Measurements from ENCODE around the gene MACROH2A1. TPM values are rescaled to one million over a fixed set of nuclear protein-coding genes. Genes with fewer than 3 reads are reported as not detected.

Gene MACROH2A1
- total RNA-seq, 4 donors from 2014 or later: 104 to 167 (median 136) TPM

- intact Hi-C loops (cut with DNase I; ENCODE audit: low total_unique reads) (no loop called here), in situ Hi-C loops (cut with MboI; ENCODE audit: low sequenced_read_pairs in 4 of 4) (no loop called here)
- Histone ChIP-seq H3K4me1 (no peaks in the 10 kb centered on the region), H3K4me3 (no peak overlapping the region), H3K36me3 (no peaks in the 10 kb centered on the region), H3K27me3 (no peaks in the 10 kb centered on the region), H3K9me3 (no peaks in the 10 kb centered on the region), H3K27ac (no peak overlapping the region)
- TF ChIP-seq CTCF (IDR thresholded peaks at IDR 0.05 in 4 of 5, conservative IDR thresholded peaks at IDR 0.05 in 1 of 5): no peak
- TF ChIP-seq POLR2A (IDR thresholded peaks at IDR 0.05): no peak
- no peak for DNase-seq
- no peak for ATAC-seq
These were observed 101.9 kb downstream of the MACROH2A1 start for GRCh38 chr5:135296900-135297816.

- Histone ChIP-seq H3K4me3 (no peak overlapping the region), H3K27ac (no peak overlapping the region), H3K4me1 (no peaks in the 10 kb centered on the region), H3K36me3 (no peaks in the 10 kb centered on the region), H3K9me3 (no peaks in the 10 kb centered on the region), H3K27me3 (no peaks in the 10 kb centered on the region)
- in situ Hi-C loops (cut with MboI; ENCODE audit: low sequenced_read_pairs in 4 of 4): no loop called here
- DNase-seq: no peak
- TF ChIP-seq CTCF (IDR thresholded peaks at IDR 0.05 in 4 of 5, conservative IDR thresholded peaks at IDR 0.05 in 1 of 5): no peak
- TF ChIP-seq POLR2A (IDR thresholded peaks at IDR 0.05): no peak
- ATAC-seq: no peak
- intact Hi-C loops (cut with DNase I; ENCODE audit: low total_unique reads): no loop called here
These were observed 103.2 kb downstream of the MACROH2A1 start for GRCh38 chr5:135295852-135296251.

GRCh38 chr5:135294793-135295192 lies 104.2 kb downstream of the MACROH2A1 start:
- no peak for DNase-seq
- intact Hi-C loops (cut with DNase I; ENCODE audit: low total_unique reads): no loop called here
- in situ Hi-C loops (cut with MboI; ENCODE audit: low sequenced_read_pairs in 4 of 4): no loop called here

GRCh38 chr5:135289651-135290050 lies 109.4 kb downstream of the MACROH2A1 start:
- Histone ChIP-seq H3K27me3 (no peaks in the 10 kb centered on the region), H3K36me3 (no peaks in the 10 kb centered on the region), H3K9me3 (no peaks in the 10 kb centered on the region), H3K4me1 (no peaks in the 10 kb centered on the region), H3K27ac (no peak overlapping the region), H3K4me3 (no peak overlapping the region)
- in situ Hi-C loops (cut with MboI; ENCODE audit: low sequenced_read_pairs in 4 of 4) (no loop called here), intact Hi-C loops (cut with DNase I; ENCODE audit: low total_unique reads) (no loop called here)
- TF ChIP-seq POLR2A (IDR thresholded peaks at IDR 0.05) (no peak), CTCF (IDR thresholded peaks at IDR 0.05 in 4 of 5, conservative IDR thresholded peaks at IDR 0.05 in 1 of 5) (no peak)
- no peak for ATAC-seq
- DNase-seq: no peak

More at GRCh38 chr5:135294793-135295192, 104.2 kb downstream of the MACROH2A1 start:
- Histone ChIP-seq H3K9me3 (no peaks in the 10 kb centered on the region), H3K4me1 (no peaks in the 10 kb centered on the region), H3K4me3 (no peak overlapping the region), H3K27me3 (no peaks in the 10 kb centered on the region), H3K27ac (no peak overlapping the region), H3K36me3 (no peaks in the 10 kb centered on the region)
- no peak for ATAC-seq
- no peak for TF ChIP-seq CTCF (IDR thresholded peaks at IDR 0.05 in 4 of 5, conservative IDR thresholded peaks at IDR 0.05 in 1 of 5)
- no peak for TF ChIP-seq POLR2A (IDR thresholded peaks at IDR 0.05)
